ENCODE results near the gene ANK2.

Gene ANK2

DNA sequence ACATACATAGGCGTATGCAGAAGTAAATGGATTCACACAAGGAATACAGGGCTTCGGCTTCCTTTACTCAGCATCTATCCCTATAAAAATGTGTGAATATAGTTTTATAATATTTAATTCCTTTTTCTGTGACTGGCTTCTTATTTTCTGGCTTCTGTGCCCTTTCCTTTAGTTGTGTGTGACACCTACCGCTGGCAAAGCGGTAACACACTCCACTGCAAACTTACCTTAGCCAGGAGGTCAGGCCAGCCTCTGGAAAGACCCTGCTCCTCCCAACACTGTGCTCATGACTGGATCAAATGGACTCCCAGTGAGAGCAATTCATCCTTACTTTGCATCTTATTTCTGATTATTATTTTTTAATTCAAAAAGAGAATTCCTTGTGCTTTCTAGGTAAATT lies 244.2 kb downstream of the ANK2 start:
- H3K27me3 ChIP-seq (ENCODE audit: insufficient read depth, low read length) = no peaks in the 10 kb centered on the region
- TF ChIP-seq EZH2 (IDR thresholded peaks at IDR 0.05; ENCODE audit: borderline replicate concordance, low read length) = no peak
- TF ChIP-seq, protein P1, sequence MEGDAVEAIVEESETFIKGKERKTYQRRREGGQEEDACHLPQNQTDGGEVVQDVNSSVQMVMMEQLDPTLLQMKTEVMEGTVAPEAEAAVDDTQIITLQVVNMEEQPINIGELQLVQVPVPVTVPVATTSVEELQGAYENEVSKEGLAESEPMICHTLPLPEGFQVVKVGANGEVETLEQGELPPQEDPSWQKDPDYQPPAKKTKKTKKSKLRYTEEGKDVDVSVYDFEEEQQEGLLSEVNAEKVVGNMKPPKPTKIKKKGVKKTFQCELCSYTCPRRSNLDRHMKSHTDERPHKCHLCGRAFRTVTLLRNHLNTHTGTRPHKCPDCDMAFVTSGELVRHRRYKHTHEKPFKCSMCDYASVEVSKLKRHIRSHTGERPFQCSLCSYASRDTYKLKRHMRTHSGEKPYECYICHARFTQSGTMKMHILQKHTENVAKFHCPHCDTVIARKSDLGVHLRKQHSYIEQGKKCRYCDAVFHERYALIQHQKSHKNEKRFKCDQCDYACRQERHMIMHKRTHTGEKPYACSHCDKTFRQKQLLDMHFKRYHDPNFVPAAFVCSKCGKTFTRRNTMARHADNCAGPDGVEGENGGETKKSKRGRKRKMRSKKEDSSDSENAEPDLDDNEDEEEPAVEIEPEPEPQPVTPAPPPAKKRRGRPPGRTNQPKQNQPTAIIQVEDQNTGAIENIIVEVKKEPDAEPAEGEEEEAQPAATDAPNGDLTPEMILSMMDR (IDR thresholded peaks at IDR 0.05; ENCODE audit: low read length) = no peak
- no peaks in the 10 kb centered on the region for H3K4me1 ChIP-seq (ENCODE audit: insufficient read depth, low read length, severe bottlenecking)
- H3K4me3 ChIP-seq (ENCODE audit: low read depth, low read length, poor library complexity, severe bottlenecking) = no peak overlapping the region
- no peaks in the 10 kb centered on the region; the same call in 1 of the 2 replicates for H4K20me1 ChIP-seq (ENCODE audit: insufficient read depth, low read length)
- no peaks in the 10 kb centered on the region for H3K9me2 ChIP-seq (ENCODE audit: low read depth, low read length)
- H3K27ac ChIP-seq (ENCODE audit: low read depth, low read length, poor library complexity, severe bottlenecking) = no peak overlapping the region
- H3F3A ChIP-seq (ENCODE audit: insufficient read depth, low read length) = no peaks in the 10 kb centered on the region
- H3K4me2 ChIP-seq (ENCODE audit: low read length) = no peak overlapping the region
- no peaks in the 10 kb centered on the region for H3K79me2 ChIP-seq (ENCODE audit: insufficient read depth, low read length)
- no peak overlapping the region for H2AFZ ChIP-seq (ENCODE audit: low read length)
- H3K36me3 ChIP-seq (ENCODE audit: insufficient read depth, low read length) = no peaks in the 10 kb centered on the region
- no peaks in the 10 kb centered on the region for H3K9me3 ChIP-seq (ENCODE audit: low read length)
- no peak overlapping the region for H3K9ac ChIP-seq (ENCODE audit: low read length)

DNA sequence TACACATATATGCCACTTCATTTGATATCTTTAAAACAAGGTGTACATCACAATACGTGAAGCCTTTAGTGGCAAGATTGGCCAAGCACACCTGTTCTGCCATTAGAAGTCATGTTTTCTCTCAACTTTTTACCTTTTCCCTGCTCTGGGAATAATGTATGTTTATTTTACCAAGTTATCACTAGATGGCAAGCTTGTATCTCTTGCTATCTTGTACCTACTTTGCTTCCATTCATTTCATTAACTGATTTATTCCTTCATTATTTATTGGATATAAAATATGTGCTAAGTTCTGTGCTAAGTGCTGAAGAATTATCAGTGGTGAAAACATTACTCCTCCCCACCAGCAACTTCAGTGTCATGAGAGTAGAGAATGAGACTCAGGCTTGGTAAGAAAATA lies 245.5 kb downstream of the ANK2 start:
- Histone ChIP-seq H3K36me3 (ENCODE audit: insufficient read depth, low read length) (no peaks in the 10 kb centered on the region), H3K79me2 (ENCODE audit: insufficient read depth, low read length) (no peaks in the 10 kb centered on the region), H3K4me1 (ENCODE audit: insufficient read depth, low read length, severe bottlenecking) (no peaks in the 10 kb centered on the region), H3K9me3 (ENCODE audit: low read length) (no peaks in the 10 kb centered on the region), H3K4me2 (ENCODE audit: low read length) (no peak overlapping the region), H2AFZ (ENCODE audit: low read length) (no peak overlapping the region), H3K9me2 (ENCODE audit: low read depth, low read length) (no peaks in the 10 kb centered on the region), H3K4me3 (ENCODE audit: low read depth, low read length, poor library complexity, severe bottlenecking) (no peak overlapping the region), H3F3A (ENCODE audit: insufficient read depth, low read length) (no peaks in the 10 kb centered on the region), H4K20me1 (ENCODE audit: insufficient read depth, low read length) (no peaks in the 10 kb centered on the region; the same call in 1 of the 2 replicates), H3K27me3 (ENCODE audit: insufficient read depth, low read length) (no peaks in the 10 kb centered on the region), H3K9ac (ENCODE audit: low read length) (no peak overlapping the region), H3K27ac (ENCODE audit: low read depth, low read length, poor library complexity, severe bottlenecking) (no peak overlapping the region)
- TF ChIP-seq, protein P1 (IDR thresholded peaks at IDR 0.05; ENCODE audit: low read length) = peak; percentile 12; the same call in 1 of the 2 replicates
- no peak for TF ChIP-seq EZH2 (IDR thresholded peaks at IDR 0.05; ENCODE audit: borderline replicate concordance, low read length)

DNA sequence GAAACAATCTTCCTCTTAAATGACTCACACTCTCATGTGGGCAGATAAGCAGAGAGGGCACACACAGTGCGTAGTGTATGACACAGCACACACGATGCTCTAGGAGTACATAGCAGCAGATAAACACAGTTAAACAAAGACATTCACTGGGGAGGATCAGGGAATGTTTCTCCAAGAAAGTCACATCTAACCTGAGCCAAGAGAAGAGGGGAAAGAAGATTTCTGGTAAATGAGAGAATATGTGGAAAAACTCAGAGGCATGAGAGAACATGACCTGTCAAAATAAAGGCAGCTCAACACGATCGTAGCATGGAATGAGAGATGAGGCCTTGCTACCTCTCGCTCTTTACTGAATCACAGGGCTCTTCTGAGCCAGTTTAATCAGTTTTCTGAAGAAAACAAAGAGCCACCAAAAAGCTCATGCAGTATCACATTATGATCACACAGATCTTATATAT lies 251.0 kb downstream of the ANK2 start:
- Histone ChIP-seq H3K9ac (ENCODE audit: low read length) (no peak overlapping the region), H3K4me3 (ENCODE audit: low read depth, low read length, poor library complexity, severe bottlenecking) (no peak overlapping the region), H2AFZ (ENCODE audit: low read length) (no peak overlapping the region), H3K36me3 (ENCODE audit: insufficient read depth, low read length) (no peaks in the 10 kb centered on the region), H3K79me2 (ENCODE audit: insufficient read depth, low read length) (no peaks in the 10 kb centered on the region), H3K4me1 (ENCODE audit: insufficient read depth, low read length, severe bottlenecking) (no peaks in the 10 kb centered on the region), H3K27me3 (ENCODE audit: insufficient read depth, low read length) (no peaks in the 10 kb centered on the region), H3K4me2 (ENCODE audit: low read length) (no peak overlapping the region), H3K9me2 (ENCODE audit: low read depth, low read length) (no peaks in the 10 kb centered on the region), H3F3A (ENCODE audit: insufficient read depth, low read length) (no peaks in the 10 kb centered on the region), H3K9me3 (ENCODE audit: low read length) (no peaks in the 10 kb centered on the region), H4K20me1 (ENCODE audit: insufficient read depth, low read length) (no peaks in the 10 kb centered on the region; the same call in 1 of the 2 replicates), H3K27ac (ENCODE audit: low read depth, low read length, poor library complexity, severe bottlenecking) (no peak overlapping the region)
- TF ChIP-seq EZH2 (IDR thresholded peaks at IDR 0.05; ENCODE audit: borderline replicate concordance, low read length) = no peak
- TF ChIP-seq, protein P1 (IDR thresholded peaks at IDR 0.05; ENCODE audit: low read length) = no peak

Data from OCI-LY1 (cell line).